CD4-positive, alpha-beta T cell treated with Interferon gamma for 1 hour (primary cell): ENCODE results near the gene TXLNA.
A peak's percentile ranks its signal among the peaks of the same experiment; 100 is the strongest.

Experiments
- DNase-seq: peaks from one replicate; pipeline ENCODE4 v3.0.0-alpha.2; 2020

Gene TXLNA

GRCh38 chr1:32186077-32186476, 6.6 kb downstream of the TXLNA start:
- DNase-seq = no peak

GRCh38 chr1:32186491-32186890, 7.0 kb downstream of the TXLNA start:
- no peak for DNase-seq

GRCh38 chr1:32187850-32188249, 8.4 kb downstream of the TXLNA start:
- no peak for DNase-seq

- DNase-seq = no peak
Measured at GRCh38 chr1:32192220-32192948, 12.9 kb downstream of the TXLNA start.

GRCh38 chr1:32194984-32195383, 15.5 kb downstream of the TXLNA start:
- no peak for DNase-seq

- DNase-seq = no peak
Measured at GRCh38 chr1:32195531-32195930, 16.1 kb downstream of the TXLNA start.

- no peak for DNase-seq
Measured at GRCh38 chr1:32195972-32196823, 16.7 kb downstream of the TXLNA start.

GRCh38 chr1:32197074-32197473, 17.6 kb downstream of the TXLNA start:
- DNase-seq = no peak

GRCh38 chr1:32197837-32198236, 18.4 kb downstream of the TXLNA start:
- DNase-seq = no peak

GRCh38 chr1:32198237-32199042, 19.0 kb downstream of the TXLNA start:
- DNase-seq = no peak

GRCh38 chr1:32199043-32199716, 19.7 kb downstream of the TXLNA start:
- DNase-seq = no peak

GRCh38 chr1:32199717-32200072, 20.2 kb downstream of the TXLNA start:
- DNase-seq = no peak

- DNase-seq = peak; percentile 48
Measured at GRCh38 chr1:32200226-32201010, 20.9 kb downstream of the TXLNA start, which contains the start of gene CCDC28B. TSS of gene CCDC28B (plus strand) at chr1:32200595. CDS start at chr1:32201936, 1,341 bp downstream.

- DNase-seq = peak; percentile 77
Measured at GRCh38 chr1:32201011-32201855, 21.8 kb downstream of the TXLNA start.

GRCh38 chr1:32204943-32205361, 25.5 kb downstream of the TXLNA start:
- DNase-seq = no peak

GRCh38 chr1:32205401-32206370, 26.2 kb downstream of the TXLNA start, which contains the start of gene IQCC:
TSS of gene IQCC (plus strand) at chr1:32205671. CDS start at chr1:32205682, 11 bp downstream.
- peak; percentile 89 for DNase-seq

GRCh38 chr1:32208469-32208868, 29.0 kb downstream of the TXLNA start:
- DNase-seq = no peak

GRCh38 chr1:32208891-32209328, 29.4 kb downstream of the TXLNA start, which contains the start of gene DCDC2B:
TSS of gene DCDC2B (plus strand) at chr1:32209089. CDS start at chr1:32209094, 5 bp downstream.
- DNase-seq = no peak
